Osteoblast (primary cell): ENCODE results near the gene SH2B2. TPM values are rescaled to one million over a fixed set of nuclear protein-coding genes. Genes with fewer than 3 reads are reported as not detected.
A peak's percentile ranks its signal among the peaks of the same experiment; 100 is the strongest.

Source experiments
- DNase-seq: peaks from one replicate; pipeline ENCODE4 v3.0.0; 2011; ENCODE audit warnings: low spot score, mixed read lengths; ENCODE audit not compliant: insufficient read length; ENCODE audit errors: missing footprints
- H2AFZ ChIP-seq: 2 replicates; pipeline ENCODE4 v1.6.0; 2011; ENCODE audit warnings: mild to moderate bottlenecking, low read length
- H3K27ac ChIP-seq: 2 replicates; pipeline ENCODE4 v1.5.1; 2011; ENCODE audit warnings: mild to moderate bottlenecking, low read depth, low read length, moderate library complexity
- H3K27me3 ChIP-seq: 2 replicates; pipeline ENCODE4 v1.6.0; 2012; ENCODE audit warnings: mild to moderate bottlenecking, control low read depth, inconsistent platforms, low read length, moderate library complexity; ENCODE audit not compliant: insufficient read depth
- H3K36me3 ChIP-seq: 2 replicates; pipeline ENCODE4 v1.5.1; 2011; ENCODE audit warnings: mild to moderate bottlenecking, low read length, control low read depth, moderate library complexity; ENCODE audit not compliant: insufficient read depth
- H3K4me1 ChIP-seq: 2 replicates; pipeline ENCODE4 v1.5.1; 2011; ENCODE audit warnings: mild to moderate bottlenecking, low read length, control low read depth, moderate library complexity; ENCODE audit not compliant: insufficient read depth
- H3K4me2 ChIP-seq: 2 replicates; pipeline ENCODE4 v1.6.0; 2011; ENCODE audit warnings: mild to moderate bottlenecking, low read length; ENCODE audit not compliant: insufficient read depth
- H3K4me3 ChIP-seq: fragments of 200-600 bp; sonication (generic); 3 replicates; pipeline ENCODE4 v1.5.1; 2012; ENCODE audit warnings: mild to moderate bottlenecking, low read length, inconsistent platforms; ENCODE audit not compliant: insufficient read depth
- H3K79me2 ChIP-seq: 2 replicates; pipeline ENCODE4 v1.6.0; 2012; ENCODE audit warnings: mild to moderate bottlenecking, low read length, control low read depth, inconsistent platforms; ENCODE audit not compliant: insufficient read depth
- H3K9me3 ChIP-seq: 2 replicates; pipeline ENCODE4 v1.5.1; 2011; ENCODE audit warnings: low read depth, low read length, control low read depth
- H4K20me1 ChIP-seq: 2 replicates; pipeline ENCODE4 v1.6.0; 2012; ENCODE audit warnings: mild to moderate bottlenecking, low read length, control low read depth; ENCODE audit not compliant: insufficient read depth
- CTCF ChIP-seq: IDR thresholded peaks from 2 replicates; pipeline ENCODE4 v1.5.1; 2011; ENCODE audit warnings: mild to moderate bottlenecking, low read depth, low read length, moderate library complexity; ENCODE audit errors: extremely low read depth
- total RNA-seq: library from RNA; depleted of rRNA; stranded (reverse); fragments of >200 nt; gene quantifications from 2 replicates; pipeline ENCODE4 v1.2.3, GENCODE V29; 2012

Gene SH2B2
- total RNA-seq, 1 donor, result 2.2 TPM

GRCh38 chr7:102285540-102286236 lies 980 bp upstream of the SH2B2 start:
- peaks cover 14% of the 10 kb centered on the region for H3K4me1 ChIP-seq
- DNase-seq, result peak; percentile 77
- no peaks in the 10 kb centered on the region for H3K36me3 ChIP-seq
- H3K27me3 ChIP-seq, result peaks cover 2% of the 10 kb centered on the region
- H3K9me3 ChIP-seq, result no peaks in the 10 kb centered on the region
- peaks cover 6% of the 10 kb centered on the region for H4K20me1 ChIP-seq
- no peak for TF ChIP-seq CTCF
- H3K4me2 ChIP-seq, result peak overlapping the region; percentile 88
- no peak overlapping the region for H2AFZ ChIP-seq
- H3K27ac ChIP-seq, result no peak overlapping the region
- no peaks in the 10 kb centered on the region for H3K79me2 ChIP-seq
- H3K4me3 ChIP-seq, result peak overlapping the region; percentile 78

DNA sequence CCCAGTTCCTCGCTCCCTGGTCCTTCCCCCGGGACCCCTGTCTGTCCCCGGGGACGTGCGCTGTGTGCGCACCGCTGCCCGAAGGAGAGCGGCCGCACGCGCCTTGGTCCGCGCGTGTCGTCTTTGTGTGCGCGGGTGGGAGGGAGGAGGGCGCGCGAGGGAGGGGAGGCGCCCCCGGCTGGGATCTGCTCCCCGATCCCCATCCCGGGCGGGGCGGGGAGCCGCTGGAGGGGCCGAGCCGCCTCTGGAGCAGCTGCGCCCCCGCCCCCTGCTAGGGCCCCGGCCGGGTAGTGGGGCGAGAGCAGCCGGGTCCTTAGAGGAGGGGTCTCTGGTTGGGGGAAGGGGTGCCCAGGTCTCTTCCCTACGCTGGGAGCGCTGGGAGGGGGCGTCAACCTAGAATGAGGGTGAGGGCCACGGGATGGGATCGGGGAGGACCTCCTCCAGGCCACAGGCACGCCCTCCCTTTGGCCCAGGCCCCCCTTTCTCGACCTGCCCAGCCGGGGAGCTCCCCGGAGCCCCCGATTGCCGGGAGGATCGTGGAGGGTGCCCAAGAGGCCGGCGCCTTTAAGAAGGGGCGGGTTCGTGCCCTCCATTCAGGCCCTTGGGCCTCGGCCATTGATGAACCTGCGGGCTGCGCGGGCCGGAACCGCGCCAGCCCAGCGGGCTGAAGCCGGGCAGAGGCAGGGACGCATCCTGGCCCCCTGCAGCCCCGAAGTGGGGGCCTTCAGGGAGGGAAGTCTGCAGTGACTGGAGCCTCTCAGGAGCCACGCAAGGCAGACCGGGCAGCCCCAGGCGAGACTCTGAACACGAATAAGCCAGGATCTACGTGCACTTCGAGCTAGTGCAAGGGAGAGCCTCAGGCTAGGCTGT lies 678 bp downstream of the SH2B2 start:
- Histone ChIP-seq H3K4me3 (peak overlapping the region; percentile 79), H3K4me1 (peaks cover 14% of the 10 kb centered on the region), H4K20me1 (peaks cover 12% of the 10 kb centered on the region), H3K4me2 (peak overlapping the region; percentile 94), H3K79me2 (no peaks in the 10 kb centered on the region), H3K27ac (no peak overlapping the region), H3K9me3 (no peaks in the 10 kb centered on the region), H2AFZ (peak overlapping the region; percentile 84), H3K36me3 (no peaks in the 10 kb centered on the region), H3K27me3 (peaks cover 2% of the 10 kb centered on the region)
- no peak for TF ChIP-seq CTCF
- DNase-seq, result peak; percentile 87

GRCh38 chr7:102287981-102288278 lies 1.3 kb downstream of the SH2B2 start:
- peak overlapping the region; percentile 84 for H2AFZ ChIP-seq
- peaks cover 14% of the 10 kb centered on the region for H3K4me1 ChIP-seq
- no peak for TF ChIP-seq CTCF
- H4K20me1 ChIP-seq, result peaks cover 12% of the 10 kb centered on the region
- H3K27me3 ChIP-seq, result peaks cover 2% of the 10 kb centered on the region
- peak overlapping the region; percentile 94 for H3K4me2 ChIP-seq
- no peaks in the 10 kb centered on the region for H3K36me3 ChIP-seq
- H3K79me2 ChIP-seq, result no peaks in the 10 kb centered on the region
- DNase-seq, result no peak
- H3K27ac ChIP-seq, result no peak overlapping the region
- H3K4me3 ChIP-seq, result peak overlapping the region; percentile 79
- H3K9me3 ChIP-seq, result no peaks in the 10 kb centered on the region

DNA sequence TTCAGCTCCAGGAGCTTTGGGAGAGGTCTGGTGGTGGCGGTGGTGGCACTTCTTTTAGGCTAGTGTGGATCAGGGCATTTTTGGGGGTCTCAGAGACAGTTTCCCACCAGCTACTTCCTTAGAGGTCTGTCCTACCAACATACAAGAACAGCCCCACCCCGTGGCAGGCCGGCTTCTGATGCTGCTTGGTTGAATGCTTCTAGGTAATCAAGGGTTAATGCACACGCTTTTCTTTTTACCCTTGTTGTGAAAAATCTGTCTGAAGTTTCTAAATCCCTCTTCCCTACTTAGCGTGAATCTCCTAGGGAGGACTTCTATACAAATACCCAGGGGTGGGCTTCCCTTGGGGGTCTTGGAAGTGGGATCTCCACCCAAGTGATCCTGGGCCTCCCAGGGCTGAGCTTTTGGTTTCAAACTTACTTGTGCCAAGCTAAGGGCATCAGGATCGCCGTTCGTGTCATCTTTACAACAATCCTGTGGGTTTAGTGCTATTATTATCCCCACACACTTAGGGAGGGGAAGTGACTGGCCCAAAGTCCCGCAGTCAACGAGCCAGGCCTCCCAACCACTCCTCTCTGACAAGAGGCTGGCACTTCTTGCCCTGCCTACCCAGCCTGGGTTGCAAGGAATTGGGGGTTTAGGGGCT lies 1.7 kb downstream of the SH2B2 start:
- H3K4me1 ChIP-seq, result peaks cover 14% of the 10 kb centered on the region
- no peak overlapping the region for H2AFZ ChIP-seq
- no peaks in the 10 kb centered on the region for H3K36me3 ChIP-seq
- H3K9me3 ChIP-seq, result no peaks in the 10 kb centered on the region
- H3K27ac ChIP-seq, result no peak overlapping the region
- DNase-seq, result peak; percentile 55
- H3K79me2 ChIP-seq, result no peaks in the 10 kb centered on the region
- H3K27me3 ChIP-seq, result peaks cover 2% of the 10 kb centered on the region
- TF ChIP-seq CTCF, result peak; percentile 19
- peak overlapping the region; percentile 94 for H3K4me2 ChIP-seq
- H4K20me1 ChIP-seq, result peaks cover 12% of the 10 kb centered on the region
- peak overlapping the region; percentile 79 for H3K4me3 ChIP-seq
